Ramos (cell line): ENCODE measurements around the gene PDSS1.

Experiments used
- in situ Hi-C: fragments of 300-500 bp; cut with MboI; formaldehyde crosslinking; loops from one replicate; pipeline ENCODE4 v1.14.3; 2022; ENCODE audit warnings: low sequenced_read_pairs; ENCODE audit not compliant: unreplicated experiment

Gene PDSS1

GRCh38 chr10:26733750-26734568 lies 36.5 kb downstream of the PDSS1 start:
- in situ Hi-C loops: loop anchor here (5.0 kb wide), 1 partner anchor 133 kb away; no protein-coding TSS in a partner anchor

- in situ Hi-C loops: no loop called here
Measured at GRCh38 chr10:26735435-26735834, 37.9 kb downstream of the PDSS1 start.

- in situ Hi-C loops: no loop called here
Measured at GRCh38 chr10:26737730-26738129, 40.2 kb downstream of the PDSS1 start.

- in situ Hi-C loops: no loop called here
Measured at GRCh38 chr10:26738301-26738911, 40.9 kb downstream of the PDSS1 start.

GRCh38 chr10:26739071-26739631 lies 41.6 kb downstream of the PDSS1 start:
- in situ Hi-C loops: no loop called here

GRCh38 chr10:26741368-26741767 lies 43.9 kb downstream of the PDSS1 start:
- in situ Hi-C loops: no loop called here

GRCh38 chr10:26743091-26743490 lies 45.6 kb downstream of the PDSS1 start:
- in situ Hi-C loops: no loop called here

GRCh38 chr10:26743841-26744240 lies 46.3 kb downstream of the PDSS1 start:
- in situ Hi-C loops: no loop called here

- in situ Hi-C loops: no loop called here
Measured at GRCh38 chr10:26746061-26746460, 48.6 kb downstream of the PDSS1 start.

- in situ Hi-C loops: no loop called here
Measured at GRCh38 chr10:26755443-26755903, 58.0 kb downstream of the PDSS1 start.

GRCh38 chr10:26759008-26759407 lies 61.5 kb downstream of the PDSS1 start:
- in situ Hi-C loops: no loop called here

- in situ Hi-C loops: no loop called here
Measured at GRCh38 chr10:26765549-26765948, 68.0 kb downstream of the PDSS1 start.

GRCh38 chr10:26770069-26770468 lies 72.6 kb downstream of the PDSS1 start:
- in situ Hi-C loops: no loop called here

- in situ Hi-C loops: no loop called here
Measured at GRCh38 chr10:26773633-26774032, 76.1 kb downstream of the PDSS1 start.

- in situ Hi-C loops: no loop called here
Measured at GRCh38 chr10:26776258-26776657, 78.8 kb downstream of the PDSS1 start.

- in situ Hi-C loops: no loop called here
Measured at GRCh38 chr10:26777686-26778085, 80.2 kb downstream of the PDSS1 start.

- in situ Hi-C loops: no loop called here
Measured at GRCh38 chr10:26779176-26779860, 81.8 kb downstream of the PDSS1 start.

- in situ Hi-C loops: no loop called here
Measured at GRCh38 chr10:26780106-26780792, 82.7 kb downstream of the PDSS1 start.

GRCh38 chr10:26780793-26781601 lies 83.5 kb downstream of the PDSS1 start:
- in situ Hi-C loops: no loop called here
